HepG2 (cell line): ENCODE data around the gene BMX. TPM values are rescaled to one million over a fixed set of nuclear protein-coding genes. Genes with fewer than 3 reads are reported as not detected.

Experiments
- ATAC-seq: fragments of 200-7000 bp; cut with Tn5 transposase; 3 replicates; pipeline ENCODE4 v1.9.1; 2020; ENCODE audit warnings: mild to moderate bottlenecking, moderate library complexity
- BruUV-seq: library from RNA; stranded (reverse); fragments of 400-500 nt; replicated peaks from 2 replicates; lab custom pipeline; 2021; lab: Mats Ljungman, UMichigan
- CTCF ChIA-PET: fragments of 300-600 bp; formaldehyde crosslinking; extraction: SDS; loops from one replicate; lab custom pipeline; 2021; ENCODE audit warnings: low total read pairs, inconsistent platforms, low intra/inter-chr PET ratio; lab: Yijun Ruan, JAX
- POLR2A ChIA-PET: fragments of 350-600 bp; sonication (Branson Sonifier 250); formaldehyde crosslinking; loops from one replicate; lab custom pipeline; 2020; ENCODE audit warnings: antibody characterized with exemption, inconsistent platforms; lab: Yijun Ruan, JAX
- DNase-seq: peaks from one replicate; pipeline ENCODE4 v3.0.0-alpha.2; 2015; ENCODE audit warnings: low spot score
- FAIRE-seq: peaks from 3 replicates; lab custom pipeline; 2011; peaks lifted over from hg19 to GRCh38; lab: Jason Lieb, UNC
- H2AFZ ChIP-seq: one replicate; pipeline ENCODE4 v1.6.1; 2011; ENCODE audit warnings: low read length, inconsistent platforms
- H3K27ac ChIP-seq: fragments of 300-600 bp; 3 replicates; pipeline ENCODE4 v1.8.0; 2011; ENCODE audit warnings: mixed run types, mild to moderate bottlenecking, mixed read lengths, low read length, inconsistent platforms; ENCODE audit not compliant: insufficient read depth; ENCODE audit errors: extremely low read length
- H3K27me3 ChIP-seq, 2 experiments: fragments of 200-600 bp in 1 of 2; 2 replicates in 1 of 2; 3 replicates in 1 of 2; pipeline versions ENCODE4 v1.6.0 to v1.8.0; 2011; ENCODE audit warnings: low read length in 2 of 2, mild to moderate bottlenecking in 2 of 2, moderate library complexity in 2 of 2, inconsistent platforms in 1 of 2; ENCODE audit not compliant: insufficient read depth in 2 of 2, control insufficient read depth in 1 of 2
- H3K36me3 ChIP-seq, 2 experiments: fragments of 200-600 bp in 1 of 2; replicated peaks in 1 of 2; 2 replicates in 1 of 2; 3 replicates in 1 of 2; pipeline versions ENCODE4 v1.5.1 to v1.8.0; 2011; ENCODE audit warnings: low read length in 2 of 2, inconsistent platforms in 1 of 2; ENCODE audit not compliant: insufficient read depth in 2 of 2, control insufficient read depth in 1 of 2
- H3K4me1 ChIP-seq: 2 replicates; pipeline ENCODE4 v1.5.1; 2012; ENCODE audit warnings: low read length, inconsistent platforms; ENCODE audit not compliant: insufficient read depth
- H3K4me2 ChIP-seq: 2 replicates; pipeline ENCODE4 v1.6.0; 2011; ENCODE audit warnings: low read depth, low read length, inconsistent platforms
- H3K4me3 ChIP-seq, 3 experiments: fragments of 200-600 bp in 1 of 3; sonication (generic), shearing (Covaris generic) in 1 of 3; replicated peaks in 1 of 3; 2 replicates each; pipeline ENCODE4 v1.5.1; 2011 to 2016; ENCODE audit warnings: low read length in 3 of 3, inconsistent platforms in 2 of 3, low read depth in 2 of 3, mild to moderate bottlenecking in 2 of 3, control low read depth in 1 of 3, mixed read lengths in 1 of 3; ENCODE audit not compliant: insufficient read depth in 1 of 3
- H3K79me2 ChIP-seq: one replicate; pipeline ENCODE4 v1.6.1; 2011; ENCODE audit warnings: low read length, inconsistent platforms; ENCODE audit not compliant: insufficient read depth
- H3K9ac ChIP-seq: 2 replicates; pipeline ENCODE4 v1.6.0; 2011; ENCODE audit warnings: mild to moderate bottlenecking, low read depth, low read length, inconsistent platforms; ENCODE audit not compliant: insufficient read depth
- H3K9me3 ChIP-seq: 2 replicates; pipeline ENCODE4 v1.5.1; 2012; ENCODE audit warnings: mild to moderate bottlenecking, low read length
- H4K20me1 ChIP-seq: 2 replicates; pipeline ENCODE4 v1.6.0; 2011; ENCODE audit warnings: inconsistent platforms, mild to moderate bottlenecking, low read length, moderate library complexity; ENCODE audit not compliant: insufficient read depth
- CEBPB ChIP-seq: IDR thresholded peaks from 2 replicates; pipeline ENCODE4 v1.6.1; 2011; ENCODE audit warnings: low read depth, low read length, improper control_type of control experiment, borderline replicate concordance
- HMGA1 ChIP-seq: sonication (generic); formaldehyde crosslinking; conservative IDR thresholded peaks from 2 replicates; pipeline ENCODE4 v1.4.0; 2020; ENCODE audit warnings: missing genetic modification reagents
- ISX ChIP-seq: sonication (generic); formaldehyde crosslinking; conservative IDR thresholded peaks from 2 replicates; pipeline ENCODE4 v1.5.0; 2020; ENCODE audit warnings: missing genetic modification reagents
- NR1H2 ChIP-seq: sonication (generic); formaldehyde crosslinking; IDR thresholded peaks from 2 replicates; pipeline ENCODE4 v1.8.1; 2022; ENCODE audit warnings: low read depth, missing genetic modification reagents, borderline replicate concordance
- NR2F6 ChIP-seq, 2 experiments: IDR thresholded peaks; 2 replicates each; pipeline ENCODE4 v1.6.1; 2016; ENCODE audit warnings: antibody characterized with exemption in 1 of 2, mild to moderate bottlenecking in 1 of 2
- PCBP1 ChIP-seq: fragments of 200-400 bp; formaldehyde crosslinking; IDR thresholded peaks from 2 replicates; pipeline ENCODE4 v1.6.1; 2017; ENCODE audit warnings: mild to moderate bottlenecking, low read depth, low read length, borderline replicate concordance
- PCBP2 ChIP-seq: fragments of 200-400 bp; formaldehyde crosslinking; optimal IDR thresholded peaks from 2 replicates; pipeline ENCODE3; 2018; ENCODE audit warnings: low read length, low read depth; ENCODE audit not compliant: poor library complexity, severe bottlenecking
- REXO4 ChIP-seq: sonication (generic); formaldehyde crosslinking; IDR thresholded peaks from 2 replicates; pipeline ENCODE4 v1.8.0; 2022; ENCODE audit warnings: missing genetic modification reagents, mild to moderate bottlenecking, borderline replicate concordance
- SALL2 ChIP-seq: sonication (generic); formaldehyde crosslinking; IDR thresholded peaks from 2 replicates; pipeline ENCODE4 v1.8.1; 2023; ENCODE audit warnings: mild to moderate bottlenecking, missing genetic modification reagents, inconsistent platforms
- TAF15 ChIP-seq: fragments of 200-400 bp; formaldehyde crosslinking; IDR thresholded peaks from one replicate; pipeline ENCODE4 v1.6.1; 2018; ENCODE audit warnings: mild to moderate bottlenecking, low read depth, low read length; ENCODE audit not compliant: poor library complexity, severe bottlenecking
- TCF7 ChIP-seq: sonication (generic); IDR thresholded peaks from 2 replicates; pipeline ENCODE4 v1.6.1; 2016; ENCODE audit warnings: antibody characterized with exemption, low read depth
- ZNF12 ChIP-seq: sonication (generic); formaldehyde crosslinking; IDR thresholded peaks from 2 replicates; pipeline ENCODE4 v1.5.0; 2020; ENCODE audit warnings: missing genetic modification reagents
- ZNF562 ChIP-seq: sonication (generic); formaldehyde crosslinking; IDR thresholded peaks from 2 replicates; pipeline ENCODE4 v1.8.0; 2022; ENCODE audit warnings: missing genetic modification reagents, borderline replicate concordance
- WGBS: methylation state at CpG from one replicate; pipeline ENCODE4 v1.1.6; 2017; ENCODE audit warnings: low lambda C conversion rate; 5-methylcytosine and 5-hydroxymethylcytosine counted together
- in situ Hi-C: cut with HindIII; loops from 2 replicates; pipeline ENCODE4 v1.10.0; 2017; ENCODE audit warnings: low pct_unique_long_range_greater_than_20kb; ENCODE audit not compliant: extremely low pct_ligation_motif_present
- intact Hi-C: fragments of 100-400 bp; cut with micrococcal nuclease; formaldehyde crosslinking; loops from one replicate; pipeline ENCODE4 v1.10.0; 2022; ENCODE audit not compliant: unreplicated experiment
- polyA plus RNA-seq, 8 experiments: library from polyadenylated mRNA; depleted of rRNA in 3 of 8; stranded (reverse) in 7 of 8; unstranded in 1 of 8; fragments of >200 nt; fragmentation: Illumina TruSeq in 4 of 8; extraction: Trizol in 4 of 8; gene quantifications; 2 replicates each; pipeline versions ENCODE4 v1.2.1 to v1.2.3, GENCODE V29; 2011 to 2016; ENCODE audit warnings: low read depth in 4 of 8, missing spikeins in 1 of 8, mixed read lengths in 1 of 8; ENCODE audit not compliant: insufficient read depth in 1 of 8
- total RNA-seq, 5 experiments: library from RNA; depleted of rRNA; stranded (reverse); fragments of >200 nt; fragmentation: Illumina TruSeq; extraction: Trizol; gene quantifications; 2 replicates each; pipeline ENCODE4 v1.2.3, GENCODE V29; 2016; ENCODE audit warnings: low read depth in 1 of 5
- TF ChIP-seq, protein P1 (sequence below): sonication (generic); formaldehyde crosslinking; IDR thresholded peaks from 2 replicates; pipeline ENCODE4 v1.4.0; 2020; ENCODE audit warnings: missing genetic modification reagents, borderline replicate concordance

The BMX gene
- total and polyA plus RNA-seq, 2 of the 13 experiments (the other 11 are each of a cell fraction or from before 2014, with no cell fraction given), result not detected

DNA sequence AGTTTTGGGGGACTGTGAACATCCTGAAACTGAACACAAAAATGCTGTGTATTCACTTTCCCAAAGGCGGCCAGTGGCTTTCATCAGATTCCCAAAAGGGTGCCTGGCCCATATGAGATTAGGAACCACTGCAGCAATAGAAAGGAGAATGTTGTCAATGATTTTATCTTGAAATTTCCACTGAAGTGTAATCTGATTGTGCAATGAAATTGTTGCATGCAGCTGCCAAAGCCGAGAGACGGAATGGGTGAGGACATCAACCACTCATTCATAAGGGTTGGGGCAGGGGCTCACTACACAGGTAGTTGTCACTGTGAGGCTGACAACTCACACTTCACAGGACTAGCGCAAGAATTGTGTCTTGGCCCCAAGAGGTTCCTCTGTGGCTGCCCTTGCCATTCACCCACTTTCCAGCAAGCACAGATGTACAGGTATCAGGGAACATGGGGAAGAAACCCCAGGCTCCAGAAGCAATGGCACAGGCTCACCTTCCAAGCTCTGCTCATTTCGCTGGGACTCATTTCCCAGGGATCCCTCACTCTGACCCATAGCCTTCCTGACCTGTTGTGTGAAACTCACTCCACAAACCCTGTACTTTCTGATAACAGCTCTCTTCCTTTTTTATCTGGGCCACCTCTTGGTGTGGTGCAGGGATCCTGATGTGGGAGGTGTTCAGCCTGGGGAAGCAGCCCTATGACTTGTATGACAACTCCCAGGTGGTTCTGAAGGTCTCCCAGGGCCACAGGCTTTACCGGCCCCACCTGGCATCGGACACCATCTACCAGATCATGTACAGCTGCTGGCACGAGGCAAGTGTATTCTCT lies 48.8 kb downstream of the BMX start:
- H3K9ac ChIP-seq, result no peak overlapping the region
- ATAC-seq (no peak), DNase-seq (no peak), FAIRE-seq (no peak)
- H3K4me2 ChIP-seq, result no peak overlapping the region
- BruUV-seq, result no TSS peak
- TF ChIP-seq HMGA1 (CRISPR knock-in tag), result no peak
- TF ChIP-seq ISX (CRISPR knock-in tag), result no peak
- TF ChIP-seq CEBPB, result peak; percentile 42; the same call in 1 of the 2 replicates
- H3K4me3 ChIP-seq, result no peak overlapping the region
- no peaks in the 10 kb centered on the region for H3K36me3 ChIP-seq
- ChIA-PET CTCF (no interaction called here), POLR2A (no interaction called here)
- intact Hi-C loops (no loop called here), in situ Hi-C loops (no loop called here)
- H3K27ac ChIP-seq, result no peak overlapping the region
- H3K79me2 ChIP-seq, result no peaks in the 10 kb centered on the region
- no peaks in the 10 kb centered on the region for H3K4me1 ChIP-seq
- no peaks in the 10 kb centered on the region for H3K27me3 ChIP-seq
- H4K20me1 ChIP-seq, result no peaks in the 10 kb centered on the region
- H2AFZ ChIP-seq, result no peak overlapping the region
- 29% methylated on average over 1 of the region's 8 CpGs for WGBS
- H3K9me3 ChIP-seq, result no peaks in the 10 kb centered on the region

DNA sequence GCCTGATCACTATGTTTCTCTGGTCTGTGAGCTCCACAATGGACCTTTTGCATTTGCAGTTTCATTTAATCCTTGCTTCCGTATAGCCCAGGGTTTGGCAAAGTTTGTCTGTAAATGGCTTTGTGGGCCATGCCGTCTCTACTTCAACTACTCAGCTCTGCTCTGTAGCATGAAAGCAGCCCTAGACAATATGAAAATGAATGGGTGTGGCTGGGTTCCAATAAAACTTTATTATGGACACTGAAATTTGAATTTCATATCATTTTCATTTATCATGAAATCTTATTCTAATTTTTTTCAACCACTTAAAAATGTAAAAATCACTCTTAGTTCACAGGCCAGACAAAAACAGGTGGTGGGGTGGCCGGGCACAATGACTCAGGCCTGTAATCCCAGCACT lies 58.6 kb downstream of the BMX start:
- Histone ChIP-seq H3K4me2 (no peak overlapping the region), H3K9ac (no peak overlapping the region), H3K79me2 (no peaks in the 10 kb centered on the region), H3K27me3 (no peaks in the 10 kb centered on the region), H3K4me1 (no peaks in the 10 kb centered on the region), H3K36me3 (no peaks in the 10 kb centered on the region), H3K9me3 (no peaks in the 10 kb centered on the region), H4K20me1 (no peaks in the 10 kb centered on the region), H3K27ac (no peak overlapping the region), H3K4me3 (no peak overlapping the region), H2AFZ (no peak overlapping the region)
- BruUV-seq, result no TSS peak
- DNase-seq, result no peak
- FAIRE-seq, result no peak
- in situ Hi-C loops (no loop called here), intact Hi-C loops (no loop called here)
- no peak for ATAC-seq
- POLR2A ChIA-PET, result no interaction called here
- CTCF ChIA-PET, result no interaction called here
- 33% methylated on average over 3 of the region's 3 CpGs for WGBS
- TF ChIP-seq, protein P1, sequence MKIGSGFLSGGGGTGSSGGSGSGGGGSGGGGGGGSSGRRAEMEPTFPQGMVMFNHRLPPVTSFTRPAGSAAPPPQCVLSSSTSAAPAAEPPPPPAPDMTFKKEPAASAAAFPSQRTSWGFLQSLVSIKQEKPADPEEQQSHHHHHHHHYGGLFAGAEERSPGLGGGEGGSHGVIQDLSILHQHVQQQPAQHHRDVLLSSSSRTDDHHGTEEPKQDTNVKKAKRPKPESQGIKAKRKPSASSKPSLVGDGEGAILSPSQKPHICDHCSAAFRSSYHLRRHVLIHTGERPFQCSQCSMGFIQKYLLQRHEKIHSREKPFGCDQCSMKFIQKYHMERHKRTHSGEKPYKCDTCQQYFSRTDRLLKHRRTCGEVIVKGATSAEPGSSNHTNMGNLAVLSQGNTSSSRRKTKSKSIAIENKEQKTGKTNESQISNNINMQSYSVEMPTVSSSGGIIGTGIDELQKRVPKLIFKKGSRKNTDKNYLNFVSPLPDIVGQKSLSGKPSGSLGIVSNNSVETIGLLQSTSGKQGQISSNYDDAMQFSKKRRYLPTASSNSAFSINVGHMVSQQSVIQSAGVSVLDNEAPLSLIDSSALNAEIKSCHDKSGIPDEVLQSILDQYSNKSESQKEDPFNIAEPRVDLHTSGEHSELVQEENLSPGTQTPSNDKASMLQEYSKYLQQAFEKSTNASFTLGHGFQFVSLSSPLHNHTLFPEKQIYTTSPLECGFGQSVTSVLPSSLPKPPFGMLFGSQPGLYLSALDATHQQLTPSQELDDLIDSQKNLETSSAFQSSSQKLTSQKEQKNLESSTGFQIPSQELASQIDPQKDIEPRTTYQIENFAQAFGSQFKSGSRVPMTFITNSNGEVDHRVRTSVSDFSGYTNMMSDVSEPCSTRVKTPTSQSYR, result no peak
- TF ChIP-seq NR2F6 (IDR thresholded peaks at IDR 0.05) (no peak), NR2F6 (CRISPR knock-in tag; IDR thresholded peaks at IDR 0.05) (no peak), SALL2 (no peak), REXO4 (no peak), PCBP2 (no peak), ZNF12 (CRISPR knock-in tag) (no peak), NR1H2 (CRISPR knock-in tag) (no peak), TCF7 (no peak), TAF15 (no peak), ZNF562 (CRISPR knock-in tag) (no peak), PCBP1 (no peak)
